Breast epithelium (tissue), 4 donors: ENCODE results near the gene UGT3A1. TPM values are rescaled to one million over a fixed set of nuclear protein-coding genes. Genes with fewer than 3 reads are reported as not detected.
"Not testable (repeated sequence)": the region's sequence is repeated elsewhere in the genome, so short reads cannot be mapped to it uniquely, and the experiment has no call there.

Experiments used
- DNase-seq, 2 donors: peaks; one replicate each; pipeline ENCODE4 v3.0.0-alpha.2; 2019; ENCODE audit warnings: low spot score in 2 of 2
- H3K27ac ChIP-seq, 2 donors: fragments of 200-600 bp; sonication (generic) in 1 of 2; one replicate each; pipeline ENCODE4 v1.5.1; 2016 to 2019; ENCODE audit warnings: mild to moderate bottlenecking in 1 of 2
- H3K27me3 ChIP-seq, 2 donors: fragments of 200-600 bp; sonication (generic) in 1 of 2; one replicate each; pipeline versions ENCODE4 v1.5.1 to v1.6.0; 2017 to 2019; ENCODE audit warnings: control low read depth in 1 of 2, mild to moderate bottlenecking in 1 of 2
- H3K36me3 ChIP-seq: fragments of 200-600 bp; one replicate; pipeline ENCODE4 v1.5.1; 2019
- H3K4me1 ChIP-seq, 2 donors: fragments of 200-600 bp; sonication (generic); one replicate each; pipeline ENCODE4 v1.5.1; 2016 to 2019; ENCODE audit warnings: control low read depth in 1 of 2
- H3K4me3 ChIP-seq, 3 donors: fragments of 200-600 bp; sonication (generic); 1 replicate in 2 of 3; 2 replicates in 1 of 3; pipeline ENCODE4 v1.5.1; 2016 to 2019; ENCODE audit warnings: mild to moderate bottlenecking in 3 of 3, moderate library complexity in 2 of 3
- H3K9me3 ChIP-seq, 2 donors: fragments of 200-600 bp; sonication (generic) in 1 of 2; one replicate each; pipeline ENCODE4 v1.5.1; 2016 to 2019; ENCODE audit warnings: control low read depth in 1 of 2
- POLR2A ChIP-seq: fragments of 450-650 bp; IDR thresholded peaks from one replicate; pipeline ENCODE4 v1.6.1; 2016; ENCODE audit warnings: antibody characterized with exemption, mild to moderate bottlenecking, moderate library complexity
- POLR2AphosphoS5 ChIP-seq, 3 donors: sonication (generic); formaldehyde crosslinking; IDR thresholded peaks; one replicate each; pipeline ENCODE4 v1.6.1; 2017; ENCODE audit warnings: antibody characterized with exemption in 3 of 3
- intact Hi-C: fragments of 100-400 bp; cut with DNase I; formaldehyde crosslinking; loops from one replicate; pipeline ENCODE4 v1.15.1; 2023; ENCODE audit warnings: low total_unique reads
- total RNA-seq, 3 donors: library from RNA; depleted of rRNA; stranded (reverse); fragments of >200 nt; gene quantifications; one replicate each; pipeline ENCODE4 v1.1.0, GENCODE V29; 2016
- TF ChIP-seq, protein P1 (sequence below), 3 donors: fragments of 450-650 bp; IDR thresholded peaks; one replicate each; pipeline ENCODE4 v1.5.1; 2016 to 2017; ENCODE audit warnings: antibody characterized with exemption in 3 of 3, mild to moderate bottlenecking in 3 of 3, moderate library complexity in 3 of 3

The UGT3A1 gene
- total RNA-seq, 3 donors from 2014 or later: not detected

- DNase-seq: no peak
- no peak overlapping the region for H3K4me3 ChIP-seq
- H3K9me3 ChIP-seq: no peaks in the 10 kb centered on the region
- TF ChIP-seq, protein P1, sequence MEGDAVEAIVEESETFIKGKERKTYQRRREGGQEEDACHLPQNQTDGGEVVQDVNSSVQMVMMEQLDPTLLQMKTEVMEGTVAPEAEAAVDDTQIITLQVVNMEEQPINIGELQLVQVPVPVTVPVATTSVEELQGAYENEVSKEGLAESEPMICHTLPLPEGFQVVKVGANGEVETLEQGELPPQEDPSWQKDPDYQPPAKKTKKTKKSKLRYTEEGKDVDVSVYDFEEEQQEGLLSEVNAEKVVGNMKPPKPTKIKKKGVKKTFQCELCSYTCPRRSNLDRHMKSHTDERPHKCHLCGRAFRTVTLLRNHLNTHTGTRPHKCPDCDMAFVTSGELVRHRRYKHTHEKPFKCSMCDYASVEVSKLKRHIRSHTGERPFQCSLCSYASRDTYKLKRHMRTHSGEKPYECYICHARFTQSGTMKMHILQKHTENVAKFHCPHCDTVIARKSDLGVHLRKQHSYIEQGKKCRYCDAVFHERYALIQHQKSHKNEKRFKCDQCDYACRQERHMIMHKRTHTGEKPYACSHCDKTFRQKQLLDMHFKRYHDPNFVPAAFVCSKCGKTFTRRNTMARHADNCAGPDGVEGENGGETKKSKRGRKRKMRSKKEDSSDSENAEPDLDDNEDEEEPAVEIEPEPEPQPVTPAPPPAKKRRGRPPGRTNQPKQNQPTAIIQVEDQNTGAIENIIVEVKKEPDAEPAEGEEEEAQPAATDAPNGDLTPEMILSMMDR (IDR thresholded peaks at IDR 0.05): no peak
- no peak for TF ChIP-seq POLR2AphosphoS5 (IDR thresholded peaks at IDR 0.05)
- no peak for TF ChIP-seq POLR2A
- no peaks in the 10 kb centered on the region for H3K36me3 ChIP-seq
- no peak overlapping the region for H3K27ac ChIP-seq
- no peaks in the 10 kb centered on the region for H3K4me1 ChIP-seq
- intact Hi-C loops: no loop called here
- peaks cover 0 to 19% of the 10 kb centered on the region in 2 donors for H3K27me3 ChIP-seq
These were observed 2.7 kb downstream of the UGT3A1 start for GRCh38 chr5:35988529-35988928.

- no peak overlapping the region for H3K27ac ChIP-seq
- no peaks in the 10 kb centered on the region for H3K4me1 ChIP-seq
- no peak for DNase-seq
- no peaks in the 10 kb centered on the region for H3K36me3 ChIP-seq
- intact Hi-C loops: no loop called here
- peaks cover 0 to 19% of the 10 kb centered on the region in 2 donors for H3K27me3 ChIP-seq
- no peak overlapping the region for H3K4me3 ChIP-seq
- H3K9me3 ChIP-seq: peaks cover 0 to under 1% of the 10 kb centered on the region in 2 donors
- TF ChIP-seq POLR2A (no peak), POLR2AphosphoS5 (IDR thresholded peaks at IDR 0.05) (no peak)
- TF ChIP-seq, protein P1 (IDR thresholded peaks at IDR 0.05): no peak
These were observed 3.4 kb downstream of the UGT3A1 start for GRCh38 chr5:35987776-35988175.

- H3K4me1 ChIP-seq: no peaks in the 10 kb centered on the region
- intact Hi-C loops: no loop called here
- H3K9me3 ChIP-seq: peaks cover 11 to 13% of the 10 kb centered on the region in 2 donors
- H3K4me3 ChIP-seq: no peak overlapping the region
- H3K36me3 ChIP-seq: no peaks in the 10 kb centered on the region
- H3K27ac ChIP-seq: no peak overlapping the region
- TF ChIP-seq POLR2A (no peak), POLR2AphosphoS5 (IDR thresholded peaks at IDR 0.05) (no peak)
- TF ChIP-seq, protein P1 (IDR thresholded peaks at IDR 0.05): no peak
- no peak for DNase-seq
- H3K27me3 ChIP-seq: no peaks in the 10 kb centered on the region
These were observed 11.5 kb downstream of the UGT3A1 start for GRCh38 chr5:35979715-35980114.

- H3K9me3 ChIP-seq, intact Hi-C loops, H3K27me3 ChIP-seq, H3K4me1 ChIP-seq, H3K36me3 ChIP-seq, H3K4me3 ChIP-seq, H3K27ac ChIP-seq, DNase-seq: not testable (repeated sequence)
These were observed 14.3 kb downstream of the UGT3A1 start for GRCh38 chr5:35976859-35977258.

- Histone ChIP-seq H3K4me3 (no peak overlapping the region), H3K36me3 (no peaks in the 10 kb centered on the region), H3K27me3 (no peaks in the 10 kb centered on the region), H3K27ac (no peak overlapping the region), H3K9me3 (no peaks in the 10 kb centered on the region), H3K4me1 (no peaks in the 10 kb centered on the region)
- no peak for TF ChIP-seq POLR2A
- TF ChIP-seq POLR2AphosphoS5 (IDR thresholded peaks at IDR 0.05): no peak
- TF ChIP-seq, protein P1 (IDR thresholded peaks at IDR 0.05): no peak
- intact Hi-C loops: no loop called here
- no peak for DNase-seq
These were observed 16.6 kb downstream of the UGT3A1 start for GRCh38 chr5:35974570-35974969.

- TF ChIP-seq POLR2AphosphoS5 (IDR thresholded peaks at IDR 0.05) (no peak), POLR2A (no peak)
- TF ChIP-seq, protein P1 (IDR thresholded peaks at IDR 0.05): no peak
- Histone ChIP-seq H3K9me3 (no peaks in the 10 kb centered on the region), H3K4me1 (no peaks in the 10 kb centered on the region), H3K36me3 (no peaks in the 10 kb centered on the region), H3K27me3 (no peaks in the 10 kb centered on the region), H3K27ac (no peak overlapping the region), H3K4me3 (no peak overlapping the region)
- DNase-seq: no peak
- intact Hi-C loops: no loop called here
These were observed 19.3 kb downstream of the UGT3A1 start for GRCh38 chr5:35971878-35972210.
